ENCODE measurements around the gene RETREG3. TPM values are rescaled to one million over a fixed set of nuclear protein-coding genes. Genes with fewer than 3 reads are reported as not detected.
"Not testable (repeated sequence)": the region's sequence is repeated elsewhere in the genome, so short reads cannot be mapped to it uniquely, and the experiment has no call there.

Gene RETREG3
- total RNA-seq, 2 donors from 2014 or later, result 36.9 to 42.0 TPM

DNA sequence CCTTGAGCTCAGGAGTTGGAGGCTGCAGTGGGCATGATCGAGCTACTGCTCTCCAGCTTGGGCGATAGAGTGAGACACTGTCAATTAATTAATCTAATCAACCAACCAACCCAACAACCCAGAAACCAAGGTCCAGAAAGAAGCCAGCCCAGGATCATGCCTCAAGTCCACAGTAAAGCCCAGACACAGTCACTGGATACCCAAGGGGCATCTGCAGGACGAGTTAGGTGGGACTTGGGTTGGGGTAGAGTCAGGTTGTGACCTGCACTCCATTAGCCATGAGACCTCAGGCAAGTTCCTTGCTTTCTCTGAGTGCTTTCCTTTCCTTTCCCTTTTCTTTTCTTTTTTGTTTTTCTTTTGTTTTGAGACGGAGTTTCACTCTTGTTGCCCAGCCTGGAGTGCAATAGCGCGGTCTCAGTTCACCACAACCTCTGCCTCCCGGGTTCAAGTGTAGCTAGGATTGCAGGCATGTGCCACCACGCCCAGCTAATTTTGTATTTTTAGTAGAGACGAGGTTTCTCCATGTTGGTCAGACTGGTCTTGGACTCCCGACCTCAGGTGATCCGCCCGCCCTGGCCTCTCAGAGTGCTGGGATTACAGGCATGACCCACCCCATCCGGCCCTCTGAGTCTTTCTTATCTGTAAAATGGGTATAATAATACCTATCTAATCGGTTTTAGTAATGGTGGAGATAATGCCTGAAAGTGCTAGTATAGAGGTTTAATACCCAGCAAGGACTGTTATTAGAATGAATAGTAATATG lies 60.0 kb downstream of the RETREG3 start:
- no peaks in the 10 kb centered on the region for H3K36me3 ChIP-seq (replicated peaks in 1 of 2; ENCODE audit: insufficient read depth in 1 of 2, low read depth in 2 of 2)
- no peak overlapping the region for H3K4me3 ChIP-seq
- 67 to 73% methylated on average over 14 of the region's 14 CpGs for WGBS, 2 donors
- intact Hi-C loops (cut with DNase I), result no loop called here
- ATAC-seq (no peak), DNase-seq (no peak)
- H3K27me3 ChIP-seq, result no peaks in the 10 kb centered on the region
- no peak overlapping the region for H3K27ac ChIP-seq
- TF ChIP-seq POLR2A (IDR thresholded peaks at IDR 0.05), result no peak
- TF ChIP-seq, protein P1, sequence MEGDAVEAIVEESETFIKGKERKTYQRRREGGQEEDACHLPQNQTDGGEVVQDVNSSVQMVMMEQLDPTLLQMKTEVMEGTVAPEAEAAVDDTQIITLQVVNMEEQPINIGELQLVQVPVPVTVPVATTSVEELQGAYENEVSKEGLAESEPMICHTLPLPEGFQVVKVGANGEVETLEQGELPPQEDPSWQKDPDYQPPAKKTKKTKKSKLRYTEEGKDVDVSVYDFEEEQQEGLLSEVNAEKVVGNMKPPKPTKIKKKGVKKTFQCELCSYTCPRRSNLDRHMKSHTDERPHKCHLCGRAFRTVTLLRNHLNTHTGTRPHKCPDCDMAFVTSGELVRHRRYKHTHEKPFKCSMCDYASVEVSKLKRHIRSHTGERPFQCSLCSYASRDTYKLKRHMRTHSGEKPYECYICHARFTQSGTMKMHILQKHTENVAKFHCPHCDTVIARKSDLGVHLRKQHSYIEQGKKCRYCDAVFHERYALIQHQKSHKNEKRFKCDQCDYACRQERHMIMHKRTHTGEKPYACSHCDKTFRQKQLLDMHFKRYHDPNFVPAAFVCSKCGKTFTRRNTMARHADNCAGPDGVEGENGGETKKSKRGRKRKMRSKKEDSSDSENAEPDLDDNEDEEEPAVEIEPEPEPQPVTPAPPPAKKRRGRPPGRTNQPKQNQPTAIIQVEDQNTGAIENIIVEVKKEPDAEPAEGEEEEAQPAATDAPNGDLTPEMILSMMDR (IDR thresholded peaks at IDR 0.05), result no peak
- H3K4me1 ChIP-seq, result peaks cover 37% of the 10 kb centered on the region
- no peaks in the 10 kb centered on the region for H3K9me3 ChIP-seq

DNA sequence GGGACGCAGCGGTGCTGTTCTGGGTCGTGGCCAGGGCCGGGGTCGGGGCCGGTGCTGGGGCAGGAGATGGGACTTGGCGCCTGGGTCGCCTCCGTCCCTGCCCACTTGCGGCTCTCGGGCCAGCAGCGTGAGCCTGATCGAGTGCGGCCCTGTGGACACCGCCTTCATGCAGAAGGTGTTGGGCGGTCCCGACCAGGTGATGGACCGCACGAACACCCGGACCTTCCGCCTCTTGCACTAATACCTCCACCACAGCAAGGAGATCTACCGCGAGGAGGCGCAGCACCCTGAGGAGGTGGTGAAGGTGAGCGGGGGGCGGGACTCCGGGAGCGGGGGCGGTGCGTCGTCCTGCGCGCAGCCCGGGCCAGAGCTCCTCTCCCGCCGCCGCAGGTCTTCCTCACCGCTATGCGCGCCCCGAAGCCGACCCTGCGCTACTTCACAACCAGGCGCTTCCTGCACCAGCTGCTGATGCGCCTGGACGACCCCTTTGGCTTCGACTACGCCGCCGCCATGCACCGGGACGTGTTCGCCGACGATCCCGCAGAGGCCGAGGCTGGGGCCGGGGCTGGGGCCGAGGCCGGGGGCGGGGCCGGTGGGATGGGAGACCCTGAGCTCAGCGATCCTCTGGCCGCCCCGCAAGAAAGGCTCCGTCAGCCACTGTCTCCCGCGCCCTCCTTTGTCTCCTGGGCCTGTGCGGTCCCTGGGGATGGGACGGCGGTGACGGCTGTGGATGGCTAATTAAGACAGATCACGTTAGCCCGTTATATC lies 60.9 kb downstream of the RETREG3 start:
- TF ChIP-seq, protein P1 (IDR thresholded peaks at IDR 0.05), result peak; percentile 51 to 84 (median 72)
- TF ChIP-seq POLR2A (IDR thresholded peaks at IDR 0.05), result peak in 2 of 3 donors; percentile 20 to 22
- 9 to 32% methylated on average over 8 to 72 of the region's 74 CpGs for WGBS, 2 donors
- Histone ChIP-seq H3K4me1 (peaks cover 28% of the 10 kb centered on the region), H3K36me3 (replicated peaks in 1 of 2; ENCODE audit: insufficient read depth in 1 of 2, low read depth in 2 of 2) (no peaks in the 10 kb centered on the region), H3K9me3 (no peaks in the 10 kb centered on the region), H3K4me3 (no peak overlapping the region), H3K27ac (peak overlapping the region in 1 of 4 donors; percentile 21), H3K27me3 (no peaks in the 10 kb centered on the region)
- intact Hi-C loops (cut with DNase I), result no loop called here
- DNase-seq, result peak; percentile 90 to 94 (median 93)
- ATAC-seq, result peak; percentile 89

DNA sequence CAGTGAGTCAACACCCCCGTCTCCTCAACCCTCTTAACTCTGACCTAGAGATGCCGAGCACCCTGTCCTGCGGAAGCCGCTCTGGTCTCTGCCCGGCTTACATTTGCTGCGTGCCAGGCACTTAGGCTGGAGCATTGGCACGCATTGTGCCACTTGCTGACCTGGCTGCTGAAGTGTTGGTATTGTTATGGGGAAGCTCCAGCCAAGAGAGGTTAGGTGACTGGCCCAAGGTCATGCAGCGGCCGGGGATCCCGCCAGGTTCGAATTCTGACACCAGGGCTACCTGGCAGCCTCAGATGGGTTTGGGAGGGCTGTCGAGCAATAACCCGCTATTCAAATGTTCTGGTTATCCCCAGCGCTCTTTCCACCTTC lies 61.5 kb downstream of the RETREG3 start:
- peak in 3 of 4 donors; percentile 27 to 57 (median 38) for DNase-seq
- Histone ChIP-seq H3K4me3 (no peak overlapping the region), H3K4me1 (peaks cover 22% of the 10 kb centered on the region), H3K36me3 (replicated peaks in 1 of 2; ENCODE audit: insufficient read depth in 1 of 2, low read depth in 2 of 2) (no peaks in the 10 kb centered on the region), H3K9me3 (no peaks in the 10 kb centered on the region), H3K27me3 (no peaks in the 10 kb centered on the region), H3K27ac (peak overlapping the region in 1 of 4 donors; percentile 21)
- ATAC-seq, result peak; percentile 24
- TF ChIP-seq, protein P1 (IDR thresholded peaks at IDR 0.05), result no peak
- TF ChIP-seq POLR2A (IDR thresholded peaks at IDR 0.05), result peak in 1 of 3 donors; percentile 16
- 43% methylated on average over 13 of the region's 14 CpGs; no CpG with 5 or more reads in 1 of the 2 donors for WGBS, 2 donors
- intact Hi-C loops (cut with DNase I), result no loop called here

DNA sequence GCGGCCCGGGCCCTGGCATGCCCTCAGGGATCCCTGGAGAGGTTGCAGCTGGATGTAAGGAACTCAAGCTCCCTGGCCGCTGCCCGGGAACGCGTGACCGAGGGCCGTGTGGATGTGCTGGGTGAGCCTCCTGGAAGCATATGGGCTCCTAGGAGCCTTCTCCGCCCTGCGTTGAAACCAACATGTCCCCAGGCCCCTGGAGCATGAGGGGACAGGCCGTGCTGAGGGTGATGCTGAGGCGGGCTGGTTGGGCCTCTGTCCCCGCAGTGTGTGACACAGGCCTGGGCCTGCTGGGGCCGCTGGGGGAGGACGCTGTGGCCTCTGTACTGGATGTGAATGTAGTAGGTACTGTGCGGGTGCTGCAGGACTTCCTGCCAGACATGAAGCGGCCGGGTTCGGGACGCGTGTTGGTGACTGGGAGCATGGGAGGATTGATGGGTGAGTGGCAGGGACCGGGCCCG lies 62.1 kb downstream of the RETREG3 start:
- no peaks in the 10 kb centered on the region for H3K9me3 ChIP-seq
- H3K27me3 ChIP-seq, result no peaks in the 10 kb centered on the region
- H3K27ac ChIP-seq, result no peak overlapping the region
- peaks cover 0 to 2% of the 10 kb centered on the region in 2 donors for H3K36me3 ChIP-seq (replicated peaks in 1 of 2; ENCODE audit: insufficient read depth in 1 of 2, low read depth in 2 of 2)
- intact Hi-C loops (cut with DNase I), result no loop called here
- H3K4me3 ChIP-seq, result no peak overlapping the region
- TF ChIP-seq POLR2A (IDR thresholded peaks at IDR 0.05), result no peak
- TF ChIP-seq, protein P1 (IDR thresholded peaks at IDR 0.05), result no peak
- no peak for DNase-seq
- H3K4me1 ChIP-seq, result peaks cover 22% of the 10 kb centered on the region
- WGBS, 2 donors, result 78 to 82% methylated on average over 11 to 23 of the region's 23 CpGs
- no peak for ATAC-seq

DNA sequence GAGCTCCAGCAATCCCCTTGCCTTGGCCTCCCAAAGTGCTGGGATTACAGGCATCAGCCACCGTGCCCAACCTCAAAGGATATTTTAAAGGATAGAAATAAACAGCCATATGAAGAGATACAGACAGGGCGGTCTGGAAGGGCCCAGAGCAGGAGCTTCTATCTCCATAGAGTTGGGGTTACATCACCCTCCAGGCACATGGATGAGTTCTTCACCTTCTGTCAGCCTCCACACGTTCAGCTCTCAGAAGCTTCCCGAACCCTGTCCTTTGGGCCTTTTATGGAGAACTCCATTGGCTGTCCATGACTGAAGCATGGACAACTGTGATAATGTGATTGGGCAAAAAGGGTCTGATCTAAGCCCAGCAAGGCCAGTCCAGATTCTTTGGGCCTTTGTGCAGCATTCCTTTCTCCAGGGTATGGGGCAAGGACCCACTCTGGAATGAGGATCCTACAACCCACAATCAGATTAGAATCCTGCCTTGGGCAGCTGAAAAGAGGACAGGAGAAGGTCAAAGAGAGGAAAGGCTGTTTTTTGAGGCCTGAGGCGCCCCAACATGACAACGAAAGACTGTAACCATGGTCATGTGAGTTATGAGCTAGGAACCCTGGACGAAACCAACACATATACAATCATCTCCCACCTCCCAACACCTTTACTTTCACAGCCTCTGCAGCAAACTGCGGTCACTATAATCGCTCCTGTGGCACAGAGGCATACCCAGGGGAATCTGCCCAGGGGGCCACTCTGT lies 63.2 kb downstream of the RETREG3 start:
- H3K4me3 ChIP-seq; H3K27me3 ChIP-seq; ATAC-seq; H3K36me3 ChIP-seq (replicated peaks in 1 of 2; ENCODE audit: insufficient read depth in 1 of 2, low read depth in 2 of 2); H3K9me3 ChIP-seq; DNase-seq; H3K27ac ChIP-seq; intact Hi-C loops (cut with DNase I): not testable (repeated sequence)
- H3K4me1 ChIP-seq, result peaks cover 22% of the 10 kb centered on the region
- WGBS, 2 donors, result 84 to 89% methylated on average over 9 of the region's 9 CpGs

Data from body of pancreas (tissue), 4 donors.